GM23338 (cell line): ENCODE results near the gene SMU1. TPM values are rescaled to one million over a fixed set of nuclear protein-coding genes. Genes with fewer than 3 reads are reported as not detected.

Source experiments
- ATAC-seq: fragments of 200-7000 bp; cut with Tn5 transposase; 3 replicates; pipeline ENCODE4 v1.9.1; 2020
- DNase-seq: peaks from one replicate; pipeline ENCODE4 v3.0.0-alpha.2; 2015; ENCODE audit warnings: low spot score
- H2AFZ ChIP-seq: fragments of 200-600 bp; sonication (generic); 2 replicates; pipeline ENCODE4 v1.8.0; 2016; ENCODE audit warnings: antibody characterized with exemption, mild to moderate bottlenecking, moderate library complexity
- H3F3A ChIP-seq: fragments of 200-600 bp; sonication (generic); replicated peaks from 2 replicates; pipeline ENCODE4 v1.8.0; 2017; ENCODE audit warnings: antibody characterized with exemption, mixed run types, low read depth
- H3K27ac ChIP-seq: fragments of 200-600 bp; sonication (generic); 2 replicates; pipeline ENCODE4 v1.6.1; 2016; ENCODE audit warnings: low read depth
- H3K27me3 ChIP-seq: fragments of 200-600 bp; sonication (generic); 2 replicates; pipeline ENCODE4 v1.8.0; 2016; ENCODE audit warnings: mild to moderate bottlenecking, mixed run types, moderate library complexity; ENCODE audit not compliant: insufficient read depth
- H3K36me3 ChIP-seq: fragments of 200-600 bp; sonication (generic); 2 replicates; pipeline ENCODE4 v1.8.0; 2016; ENCODE audit warnings: mild to moderate bottlenecking; ENCODE audit not compliant: insufficient read depth
- H3K4me1 ChIP-seq: fragments of 200-600 bp; sonication (generic); 2 replicates; pipeline ENCODE4 v1.8.0; 2016; ENCODE audit warnings: mild to moderate bottlenecking, moderate library complexity; ENCODE audit not compliant: insufficient read depth
- H3K4me2 ChIP-seq: fragments of 200-600 bp; sonication (generic); 2 replicates; pipeline ENCODE4 v1.7.1; 2017; ENCODE audit warnings: mixed run types
- H3K4me3 ChIP-seq: fragments of 200-600 bp; sonication (generic); 2 replicates; pipeline ENCODE4 v1.6.1; 2016; ENCODE audit warnings: mixed run types
- H3K79me2 ChIP-seq: fragments of 200-600 bp; sonication (generic); replicated peaks from 2 replicates; pipeline ENCODE4 v1.8.0; 2017; ENCODE audit warnings: mild to moderate bottlenecking; ENCODE audit not compliant: insufficient read depth
- H3K9me2 ChIP-seq: fragments of 200-600 bp; sonication (generic); 2 replicates; pipeline ENCODE4 v1.8.0; 2017; ENCODE audit not compliant: insufficient read depth
- H4K20me1 ChIP-seq: fragments of 200-600 bp; sonication (generic); replicated peaks from 2 replicates; pipeline ENCODE4 v1.8.0; 2017; ENCODE audit warnings: mild to moderate bottlenecking; ENCODE audit not compliant: insufficient read depth
- H3K27ac Mint-ChIP-seq: 2 replicates; pipeline ENCODE4 v1.8.0; 2020; ENCODE audit warnings: inconsistent platforms, mild to moderate bottlenecking, moderate library complexity, mixed read lengths
- H3K27me3 Mint-ChIP-seq: 3 replicates; pipeline ENCODE4 v1.8.0; 2022; ENCODE audit warnings: low read depth, mild to moderate bottlenecking, moderate library complexity, mixed read lengths, inconsistent platforms; ENCODE audit not compliant: insufficient read depth, poor library complexity
- H3K36me3 Mint-ChIP-seq: 3 replicates; pipeline ENCODE4 v1.8.0; 2021; ENCODE audit warnings: low read depth, mild to moderate bottlenecking, inconsistent platforms, moderate library complexity, mixed read lengths
- H3K4me1 Mint-ChIP-seq: 3 replicates; pipeline ENCODE4 v1.8.0; 2020; ENCODE audit warnings: mild to moderate bottlenecking, inconsistent platforms, mixed read lengths
- H3K4me3 Mint-ChIP-seq: 3 replicates; pipeline ENCODE4 v1.8.0; 2021; ENCODE audit warnings: moderate library complexity, mild to moderate bottlenecking, inconsistent platforms, mixed read lengths
- H3K9me3 Mint-ChIP-seq: 3 replicates; pipeline ENCODE4 v1.8.0; 2020; ENCODE audit warnings: moderate library complexity, mild to moderate bottlenecking, inconsistent platforms, mixed read lengths
- CREB1 ChIP-seq: fragments of 250-450 bp; sonication (Bioruptor Pico); IDR thresholded peaks from 2 replicates; pipeline ENCODE4 v1.5.0; 2020; ENCODE audit warnings: low read depth, mild to moderate bottlenecking, moderate library complexity
- CTCF ChIP-seq, 2 experiments: fragments of 200-600 bp in 1 of 2; sonication (generic) in 1 of 2; conservative IDR thresholded peaks; 2 replicates each; pipeline versions ENCODE4 v1.5.1 to v1.6.1; 2016 to 2017; ENCODE audit warnings: antibody characterized with exemption in 2 of 2, low read depth in 2 of 2, mild to moderate bottlenecking in 2 of 2, moderate library complexity in 1 of 2
- EZH2 ChIP-seq: fragments of 200-600 bp; sonication (generic); IDR thresholded peaks from one replicate; pipeline ENCODE4 v1.8.0; 2017; ENCODE audit warnings: antibody characterized with exemption, mild to moderate bottlenecking, low read depth; ENCODE audit not compliant: unreplicated experiment
- STAT1 ChIP-seq: IDR thresholded peaks from one replicate; pipeline ENCODE4 v1.6.1; 2016; ENCODE audit warnings: antibody characterized with exemption; ENCODE audit not compliant: unreplicated experiment
- ZNF114 ChIP-seq: fragments of 250-450 bp; sonication (Bioruptor Pico); IDR thresholded peaks from 2 replicates; pipeline ENCODE4 v1.5.0; 2020; ENCODE audit warnings: mild to moderate bottlenecking, moderate library complexity
- ZNF331 ChIP-seq: fragments of 250-450 bp; sonication (Bioruptor Pico); IDR thresholded peaks from 2 replicates; pipeline ENCODE4 v1.5.0; 2020; ENCODE audit warnings: low read depth, mild to moderate bottlenecking, moderate library complexity
- ZNF462 ChIP-seq: fragments of 250-450 bp; sonication (Bioruptor Pico); IDR thresholded peaks from 2 replicates; pipeline ENCODE4 v1.5.0; 2020; ENCODE audit warnings: mild to moderate bottlenecking, moderate library complexity
- polyA plus RNA-seq: library from polyadenylated mRNA; unstranded; fragments of >200 nt; fragmentation: Nextera tagmentation; extraction: Ambion mirVana; gene quantifications from 2 replicates; pipeline ENCODE4 v1.2.1, GENCODE V29; 2016
- total RNA-seq: library from RNA; depleted of rRNA; stranded (reverse); fragments of >200 nt; shearing (Covaris generic); gene quantifications from 2 replicates; pipeline ENCODE4 v1.2.3, GENCODE V29; 2014

SMU1 gene
- total and polyA plus RNA-seq, 2 experiments from 2014 or later: 14.3 to 23.8 TPM

GRCh38 chr9:33049680-33050361 is 26.7 kb downstream of the SMU1 start:
- peaks cover 44% of the 10 kb centered on the region for H3K36me3 Mint-ChIP-seq

More at GRCh38 chr9:33049680-33050361, 26.7 kb downstream of the SMU1 start:
- H3K79me2 ChIP-seq: no peaks in the 10 kb centered on the region; the same call in 1 of the 2 replicates
- Mint-ChIP-seq H3K27me3 (no peaks in the 10 kb centered on the region), H3K4me3 (no peak overlapping the region), H3K9me3 (no peaks in the 10 kb centered on the region), H3K27ac (no peak overlapping the region), H3K4me1 (peaks cover 4% of the 10 kb centered on the region)
- H3K27me3 ChIP-seq: no peaks in the 10 kb centered on the region
- TF ChIP-seq ZNF462 (CRISPR knock-in tag) (no peak), CTCF (conservative IDR thresholded peaks at IDR 0.05; ENCODE audit: low read depth in 2 of 2) (no peak), ZNF114 (CRISPR knock-in tag) (no peak), ZNF331 (CRISPR knock-in tag) (no peak), CREB1 (CRISPR knock-in tag) (no peak), EZH2 (no peak), STAT1 (no peak)
- ATAC-seq (no peak), DNase-seq (no peak)
- peaks cover 27% of the 10 kb centered on the region for H3K36me3 ChIP-seq
- H3K4me3 ChIP-seq: no peak overlapping the region
- no peak overlapping the region for H3K27ac ChIP-seq
- no peaks in the 10 kb centered on the region for H3F3A ChIP-seq
- H4K20me1 ChIP-seq: no peaks in the 10 kb centered on the region; the same call in 1 of the 2 replicates
- H3K9me2 ChIP-seq: no peaks in the 10 kb centered on the region
- H3K4me2 ChIP-seq: no peak overlapping the region
- H2AFZ ChIP-seq: no peak overlapping the region
- no peaks in the 10 kb centered on the region for H3K4me1 ChIP-seq
